SK-N-SH (cell line): Measurements from ENCODE around the gene FNDC3B. TPM values are rescaled to one million over a fixed set of nuclear protein-coding genes. Genes with fewer than 3 reads are reported as not detected.

ENCODE experiments used
- CTCF ChIA-PET: fragments of 300-600, 350-600 bp; formaldehyde crosslinking; extraction: SDS; loops from one replicate; lab custom pipeline; 2021; lab: Yijun Ruan, JAX
- POLR2A ChIA-PET: fragments of 350-600 bp; sonication (Branson Sonifier 250); formaldehyde crosslinking; extraction: SDS; loops from one replicate; lab custom pipeline; 2020; ENCODE audit warnings: antibody characterized with exemption, inconsistent platforms; lab: Yijun Ruan, JAX
- DNase-seq: peaks from one replicate; pipeline ENCODE4 v3.0.0; 2012
- H2AFZ ChIP-seq: fragments of 200-600 bp; sonication (generic); 2 replicates; pipeline ENCODE4 v1.8.1; 2016; ENCODE audit warnings: antibody characterized with exemption, mild to moderate bottlenecking, low read depth
- H3F3A ChIP-seq: fragments of 200-600 bp; sonication (generic); replicated peaks from 2 replicates; pipeline ENCODE3; 2016; ENCODE audit warnings: antibody characterized with exemption, mild to moderate bottlenecking; ENCODE audit not compliant: insufficient read depth
- H3K27ac ChIP-seq, 2 experiments: fragments of 200-500 bp in 1 of 2; fragments of 200-600 bp in 1 of 2; sonication (Bioruptor generic) in 1 of 2; sonication (generic), shearing (Covaris generic) in 1 of 2; 2 replicates each; pipeline versions ENCODE4 v1.5.1 to v1.6.1; 2014 to 2016; ENCODE audit warnings: low read depth in 2 of 2, inconsistent platforms in 1 of 2, low read length in 1 of 2, mild to moderate bottlenecking in 1 of 2, mixed read lengths in 1 of 2
- H3K27me3 ChIP-seq: fragments of 200-600 bp; sonication (generic), shearing (Covaris generic); 2 replicates; pipeline ENCODE4 v1.6.1; 2016; ENCODE audit warnings: mixed run types; ENCODE audit not compliant: insufficient read depth
- H3K36me3 ChIP-seq, 2 experiments: fragments of 200-500 bp in 1 of 2; fragments of 200-600 bp in 1 of 2; sonication (Bioruptor generic) in 1 of 2; sonication (generic) in 1 of 2; replicated peaks in 1 of 2; 2 replicates each; pipeline versions ENCODE3 to v1.5.1; 2014 to 2016; ENCODE audit warnings: low read length in 1 of 2, mild to moderate bottlenecking in 1 of 2; ENCODE audit not compliant: insufficient read depth in 2 of 2, control insufficient read depth in 1 of 2
- H3K4me1 ChIP-seq, 2 experiments: fragments of 200-500 bp in 1 of 2; fragments of 200-600 bp in 1 of 2; sonication (Bioruptor generic) in 1 of 2; sonication (generic), shearing (Covaris generic) in 1 of 2; 2 replicates each; pipeline versions ENCODE4 v1.5.1 to v1.6.1; 2014 to 2016; ENCODE audit warnings: low read depth in 1 of 2, low read length in 1 of 2, mixed run types in 1 of 2; ENCODE audit not compliant: insufficient read depth in 2 of 2, control insufficient read depth in 1 of 2
- H3K4me2 ChIP-seq: fragments of 200-600 bp; sonication (generic), shearing (Covaris generic); 2 replicates; pipeline ENCODE4 v1.6.1; 2017; ENCODE audit warnings: mixed run types
- H3K4me3 ChIP-seq, 2 experiments: fragments of 200-500 bp in 1 of 2; fragments of 200-600 bp in 1 of 2; sonication (Bioruptor generic) in 1 of 2; sonication (generic), shearing (Covaris generic) in 1 of 2; 2 replicates each; pipeline versions ENCODE4 v1.5.1 to v1.8.1; 2014 to 2016; ENCODE audit warnings: low read depth in 2 of 2, inconsistent platforms in 1 of 2, low read length in 1 of 2, mild to moderate bottlenecking in 1 of 2, mixed read lengths in 1 of 2, moderate library complexity in 1 of 2
- H3K79me2 ChIP-seq: fragments of 200-600 bp; sonication (generic); 2 replicates; pipeline ENCODE4 v1.8.1; 2017; ENCODE audit warnings: mild to moderate bottlenecking; ENCODE audit not compliant: insufficient read depth
- H3K9ac ChIP-seq: fragments of 200-600 bp; sonication (generic); 2 replicates; pipeline ENCODE4 v1.6.1; 2017; ENCODE audit warnings: mixed run types
- H3K9me2 ChIP-seq: fragments of 200-600 bp; sonication (generic); 2 replicates; pipeline ENCODE4 v1.6.1; 2017; ENCODE audit warnings: mixed run types
- H3K9me3 ChIP-seq: fragments of 200-600 bp; sonication (generic); 2 replicates; pipeline ENCODE4 v1.6.1; 2017; ENCODE audit warnings: mixed run types, mild to moderate bottlenecking, moderate library complexity
- H4K20me1 ChIP-seq: fragments of 200-600 bp; sonication (generic); 2 replicates; pipeline ENCODE4 v1.6.1; 2017; ENCODE audit warnings: mild to moderate bottlenecking, mixed run types; ENCODE audit not compliant: insufficient read depth
- FOSL2 ChIP-seq: IDR thresholded peaks from 2 replicates; pipeline ENCODE4 v1.4.0; 2012; ENCODE audit warnings: low read depth, mild to moderate bottlenecking, moderate library complexity, borderline replicate concordance
- FOXJ3 ChIP-seq: sonication (generic); formaldehyde crosslinking; IDR thresholded peaks from 2 replicates; pipeline ENCODE4 v1.5.1; 2020; ENCODE audit warnings: mild to moderate bottlenecking, missing genetic modification reagents
- GABPA ChIP-seq: IDR thresholded peaks from 2 replicates; pipeline ENCODE4 v1.4.0; 2012; ENCODE audit warnings: low read depth, mild to moderate bottlenecking
- GATA2 ChIP-seq: sonication (generic); formaldehyde crosslinking; IDR thresholded peaks from 2 replicates; pipeline ENCODE4 v1.5.0; 2020; ENCODE audit warnings: mild to moderate bottlenecking, missing genetic modification reagents
- JUND ChIP-seq: IDR thresholded peaks from 2 replicates; pipeline ENCODE4 v1.4.0; 2012
- RAD21 ChIP-seq: IDR thresholded peaks from 2 replicates; pipeline ENCODE4 v1.6.1; 2012; ENCODE audit warnings: mild to moderate bottlenecking, low read length
- RCOR1 ChIP-seq: fragments of 150-350 bp; IDR thresholded peaks from 2 replicates; pipeline ENCODE4 v1.6.1; 2017; ENCODE audit warnings: antibody characterized with exemption, low read length
- RFX5 ChIP-seq: IDR thresholded peaks from 2 replicates; pipeline ENCODE4 v1.6.1; 2012; ENCODE audit warnings: mild to moderate bottlenecking, improper control_type of control experiment, low read length
- SMC3 ChIP-seq: IDR thresholded peaks from 2 replicates; pipeline ENCODE4 v1.6.1; 2012; ENCODE audit warnings: low read depth, low read length, improper control_type of control experiment
- TCF12 ChIP-seq: IDR thresholded peaks from 2 replicates; pipeline ENCODE4 v1.4.0; 2012
- TEAD4 ChIP-seq: IDR thresholded peaks from 2 replicates; pipeline ENCODE4 v1.4.0; 2012; ENCODE audit warnings: mild to moderate bottlenecking, borderline replicate concordance; ENCODE audit not compliant: insufficient read depth
- WGBS: methylation state at CpG from one replicate; pipeline ENCODE4 v1.1.6; 2017; ENCODE audit warnings: low lambda C conversion rate; 5-methylcytosine and 5-hydroxymethylcytosine counted together
- polyA plus RNA-seq, 3 experiments: library from polyadenylated mRNA; depleted of rRNA; stranded (reverse); fragments of >200 nt; gene quantifications; 2 replicates each; pipeline ENCODE4 v1.2.3, GENCODE V29; 2012
- TF ChIP-seq, protein P1 (sequence below): IDR thresholded peaks from 2 replicates; pipeline ENCODE4; 2012
- TF ChIP-seq, protein P2 (sequence below): fragments of 200-600 bp; sonication (generic); IDR thresholded peaks from 2 replicates; pipeline ENCODE4 v1.6.1; 2017; ENCODE audit warnings: antibody characterized with exemption, mild to moderate bottlenecking, moderate library complexity
- TF ChIP-seq, protein P3 (sequence below): IDR thresholded peaks from 2 replicates; pipeline ENCODE4 v1.4.0; 2012; ENCODE audit warnings: low read depth, borderline replicate concordance
- TF ChIP-seq, protein P4 (sequence below): IDR thresholded peaks from 2 replicates; pipeline ENCODE4 v1.4.0; 2012; ENCODE audit warnings: low read depth, borderline replicate concordance

FNDC3B gene
- polyA plus RNA-seq, 1 of the 3 experiments (the other 2 are of a cell fraction): 10.4 TPM

DNA sequence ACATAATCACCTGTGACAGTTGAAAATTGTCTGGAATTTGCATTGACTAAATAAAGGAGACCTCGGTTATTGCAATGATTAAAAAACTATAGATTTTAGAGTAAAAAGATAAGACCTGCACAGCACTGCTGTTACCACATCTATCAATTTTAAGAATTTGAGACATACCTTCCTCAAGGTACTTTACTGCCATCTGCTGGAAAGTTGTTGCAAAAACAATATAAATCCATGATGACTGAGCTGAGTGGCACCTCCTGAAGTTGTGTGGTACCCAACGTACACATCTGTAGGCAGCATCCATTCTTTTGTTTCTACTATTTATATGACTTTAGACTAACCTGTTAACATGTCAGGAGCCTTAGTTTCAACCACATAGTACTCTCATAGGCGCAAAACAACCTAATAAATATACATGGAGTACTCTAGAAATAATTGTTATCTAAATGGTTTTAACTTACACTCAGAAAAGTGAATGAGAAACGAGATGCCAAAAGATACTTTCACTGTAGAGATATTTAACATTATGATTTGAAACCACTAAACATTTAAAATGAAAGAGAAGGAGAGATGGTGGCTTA lies 302.2 kb downstream of the FNDC3B start:
- Histone ChIP-seq H3K4me3 (no peak overlapping the region), H3K27ac (no peak overlapping the region), H3K4me1 (no peaks in the 10 kb centered on the region), H3K36me3 (peaks cover 62 to 88% of the 10 kb centered on the region in 2 experiments), H3F3A (peaks cover 19% of the 10 kb centered on the region), H3K9me3 (no peaks in the 10 kb centered on the region), H2AFZ (no peak overlapping the region), H3K27me3 (no peaks in the 10 kb centered on the region), H3K9me2 (no peaks in the 10 kb centered on the region), H3K79me2 (peaks cover 3% of the 10 kb centered on the region; the same call in 1 of the 2 replicates), H4K20me1 (no peaks in the 10 kb centered on the region), H3K4me2 (no peak overlapping the region), H3K9ac (no peak overlapping the region)
- ChIA-PET CTCF (interaction anchor here (0.6 to 3.2 kb wide), 53 partner anchors 9 to 1153 kb away, joined by 3 to 47 read pairs (median 4); partner anchors contain the start of gene GHSR), POLR2A (no interaction called here)
- 38% methylated on average over 4 of the region's 4 CpGs for WGBS
- no peak for TF ChIP-seq FOSL2
- no peak for TF ChIP-seq GATA2
- TF ChIP-seq FOXJ3 (CRISPR knock-in tag): no peak
- no peak for TF ChIP-seq TEAD4
- no peak for TF ChIP-seq GABPA
- TF ChIP-seq JUND: no peak
- peak; percentile 85 for TF ChIP-seq RAD21
- TF ChIP-seq, protein P1, sequence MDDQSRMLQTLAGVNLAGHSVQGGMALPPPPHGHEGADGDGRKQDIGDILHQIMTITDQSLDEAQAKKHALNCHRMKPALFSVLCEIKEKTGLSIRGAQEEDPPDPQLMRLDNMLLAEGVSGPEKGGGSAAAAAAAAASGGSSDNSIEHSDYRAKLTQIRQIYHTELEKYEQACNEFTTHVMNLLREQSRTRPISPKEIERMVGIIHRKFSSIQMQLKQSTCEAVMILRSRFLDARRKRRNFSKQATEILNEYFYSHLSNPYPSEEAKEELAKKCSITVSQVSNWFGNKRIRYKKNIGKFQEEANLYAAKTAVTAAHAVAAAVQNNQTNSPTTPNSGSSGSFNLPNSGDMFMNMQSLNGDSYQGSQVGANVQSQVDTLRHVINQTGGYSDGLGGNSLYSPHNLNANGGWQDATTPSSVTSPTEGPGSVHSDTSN: no peak
- TF ChIP-seq, protein P2, sequence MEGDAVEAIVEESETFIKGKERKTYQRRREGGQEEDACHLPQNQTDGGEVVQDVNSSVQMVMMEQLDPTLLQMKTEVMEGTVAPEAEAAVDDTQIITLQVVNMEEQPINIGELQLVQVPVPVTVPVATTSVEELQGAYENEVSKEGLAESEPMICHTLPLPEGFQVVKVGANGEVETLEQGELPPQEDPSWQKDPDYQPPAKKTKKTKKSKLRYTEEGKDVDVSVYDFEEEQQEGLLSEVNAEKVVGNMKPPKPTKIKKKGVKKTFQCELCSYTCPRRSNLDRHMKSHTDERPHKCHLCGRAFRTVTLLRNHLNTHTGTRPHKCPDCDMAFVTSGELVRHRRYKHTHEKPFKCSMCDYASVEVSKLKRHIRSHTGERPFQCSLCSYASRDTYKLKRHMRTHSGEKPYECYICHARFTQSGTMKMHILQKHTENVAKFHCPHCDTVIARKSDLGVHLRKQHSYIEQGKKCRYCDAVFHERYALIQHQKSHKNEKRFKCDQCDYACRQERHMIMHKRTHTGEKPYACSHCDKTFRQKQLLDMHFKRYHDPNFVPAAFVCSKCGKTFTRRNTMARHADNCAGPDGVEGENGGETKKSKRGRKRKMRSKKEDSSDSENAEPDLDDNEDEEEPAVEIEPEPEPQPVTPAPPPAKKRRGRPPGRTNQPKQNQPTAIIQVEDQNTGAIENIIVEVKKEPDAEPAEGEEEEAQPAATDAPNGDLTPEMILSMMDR: peak; percentile 70
- TF ChIP-seq SMC3: peak; percentile 60
- TF ChIP-seq, protein P3, sequence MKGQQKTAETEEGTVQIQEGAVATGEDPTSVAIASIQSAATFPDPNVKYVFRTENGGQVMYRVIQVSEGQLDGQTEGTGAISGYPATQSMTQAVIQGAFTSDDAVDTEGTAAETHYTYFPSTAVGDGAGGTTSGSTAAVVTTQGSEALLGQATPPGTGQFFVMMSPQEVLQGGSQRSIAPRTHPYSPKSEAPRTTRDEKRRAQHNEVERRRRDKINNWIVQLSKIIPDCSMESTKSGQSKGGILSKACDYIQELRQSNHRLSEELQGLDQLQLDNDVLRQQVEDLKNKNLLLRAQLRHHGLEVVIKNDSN: no peak
- TF ChIP-seq RFX5: no peak
- TF ChIP-seq RCOR1: no peak
- TF ChIP-seq, protein P4, sequence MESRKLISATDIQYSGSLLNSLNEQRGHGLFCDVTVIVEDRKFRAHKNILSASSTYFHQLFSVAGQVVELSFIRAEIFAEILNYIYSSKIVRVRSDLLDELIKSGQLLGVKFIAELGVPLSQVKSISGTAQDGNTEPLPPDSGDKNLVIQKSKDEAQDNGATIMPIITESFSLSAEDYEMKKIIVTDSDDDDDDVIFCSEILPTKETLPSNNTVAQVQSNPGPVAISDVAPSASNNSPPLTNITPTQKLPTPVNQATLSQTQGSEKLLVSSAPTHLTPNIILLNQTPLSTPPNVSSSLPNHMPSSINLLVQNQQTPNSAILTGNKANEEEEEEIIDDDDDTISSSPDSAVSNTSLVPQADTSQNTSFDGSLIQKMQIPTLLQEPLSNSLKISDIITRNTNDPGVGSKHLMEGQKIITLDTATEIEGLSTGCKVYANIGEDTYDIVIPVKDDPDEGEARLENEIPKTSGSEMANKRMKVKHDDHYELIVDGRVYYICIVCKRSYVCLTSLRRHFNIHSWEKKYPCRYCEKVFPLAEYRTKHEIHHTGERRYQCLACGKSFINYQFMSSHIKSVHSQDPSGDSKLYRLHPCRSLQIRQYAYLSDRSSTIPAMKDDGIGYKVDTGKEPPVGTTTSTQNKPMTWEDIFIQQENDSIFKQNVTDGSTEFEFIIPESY: no peak
- TF ChIP-seq TCF12: no peak
- peak; percentile 54 for DNase-seq
